Smooth muscle cell (in vitro differentiated cells): ENCODE data around the gene CCDC27. TPM values are rescaled to one million over a fixed set of nuclear protein-coding genes. Genes with fewer than 3 reads are reported as not detected.

Source experiments
- DNase-seq: peaks from one replicate; lab custom pipeline; 2025; ENCODE audit not compliant: unreplicated experiment; lab: John Stamatoyannopoulos, UW
- H2AFZ ChIP-seq: fragments of 200-600 bp; sonication (generic); 2 replicates; pipeline ENCODE4 v1.6.0; 2016; ENCODE audit warnings: antibody characterized with exemption, low read depth, mild to moderate bottlenecking
- H3F3A ChIP-seq: fragments of 200-600 bp; sonication (generic); 2 replicates; pipeline ENCODE4 v1.6.0; 2017; ENCODE audit warnings: antibody characterized with exemption, low read depth
- H3K27ac ChIP-seq: fragments of 200-600 bp; sonication (generic); 2 replicates; pipeline ENCODE4 v1.5.1; 2016; ENCODE audit warnings: low read depth, mild to moderate bottlenecking
- H3K27me3 ChIP-seq: fragments of 200-600 bp; sonication (generic); 2 replicates; pipeline ENCODE4 v1.6.1; 2016; ENCODE audit warnings: low read depth, mild to moderate bottlenecking
- H3K36me3 ChIP-seq: fragments of 200-600 bp; sonication (generic); 2 replicates; pipeline ENCODE4 v1.5.1; 2016; ENCODE audit warnings: low read depth
- H3K4me1 ChIP-seq: fragments of 200-600 bp; sonication (generic); 2 replicates; pipeline ENCODE4 v1.5.1; 2016; ENCODE audit warnings: low read depth
- H3K4me2 ChIP-seq: fragments of 200-600 bp; sonication (generic); 2 replicates; pipeline ENCODE4 v1.6.0; 2016; ENCODE audit warnings: mild to moderate bottlenecking
- H3K4me3 ChIP-seq: fragments of 200-600 bp; sonication (generic); 2 replicates; pipeline ENCODE4 v1.5.1; 2016; ENCODE audit warnings: mild to moderate bottlenecking
- H3K79me2 ChIP-seq: fragments of 200-600 bp; sonication (generic); 2 replicates; pipeline ENCODE4 v1.6.0; 2016; ENCODE audit warnings: low read depth, mild to moderate bottlenecking
- H3K9ac ChIP-seq: fragments of 200-600 bp; sonication (generic); 2 replicates; pipeline ENCODE4 v1.6.0; 2016; ENCODE audit warnings: low read depth
- H3K9me3 ChIP-seq: fragments of 200-600 bp; sonication (generic); replicated peaks from 2 replicates; pipeline ENCODE4 v1.5.1; 2016; ENCODE audit warnings: low read depth
- H4K20me1 ChIP-seq: fragments of 200-600 bp; sonication (generic); 2 replicates; pipeline ENCODE4 v1.6.0; 2016; ENCODE audit warnings: low read depth
- CTCF ChIP-seq: fragments of 200-600 bp; sonication (generic); IDR thresholded peaks from 2 replicates; pipeline ENCODE4 v1.5.1; 2017; ENCODE audit warnings: borderline replicate concordance, mild to moderate bottlenecking, antibody characterized with exemption; ENCODE audit not compliant: insufficient read depth, poor library complexity, severe bottlenecking
- WGBS: methylation state at CpG from one replicate; pipeline ENCODE4 v1.1.7; 2016; ENCODE audit warnings: low lambda C conversion rate; 5-methylcytosine and 5-hydroxymethylcytosine counted together
- polyA plus RNA-seq: library from polyadenylated mRNA; unstranded; fragments of >200 nt; fragmentation: Nextera tagmentation; extraction: Ambion mirVana; gene quantifications from 2 replicates; pipeline ENCODE4 v1.2.1, GENCODE V29; 2016
- total RNA-seq: library from RNA; depleted of rRNA; stranded (reverse); fragments of >200 nt; gene quantifications from 2 replicates; pipeline ENCODE4 v1.2.3, GENCODE V29; 2014

CCDC27 gene
- total and polyA plus RNA-seq, 2 experiments from 2014 or later: not detected

GRCh38 chr1:3767328-3767925 lies 15.2 kb downstream of the CCDC27 start:
- no peak for DNase-seq
- H3K4me3 ChIP-seq: no peak overlapping the region
- no peak overlapping the region for H2AFZ ChIP-seq
- no peak for TF ChIP-seq CTCF
- no peak overlapping the region for H3K4me2 ChIP-seq
- no peaks in the 10 kb centered on the region for H3F3A ChIP-seq
- no peaks in the 10 kb centered on the region for H3K79me2 ChIP-seq
- H3K36me3 ChIP-seq: no peaks in the 10 kb centered on the region
- H3K27ac ChIP-seq: no peak overlapping the region
- H3K9ac ChIP-seq: no peak overlapping the region
- no peaks in the 10 kb centered on the region for H3K9me3 ChIP-seq
- H4K20me1 ChIP-seq: no peaks in the 10 kb centered on the region
- no peaks in the 10 kb centered on the region for H3K27me3 ChIP-seq
- WGBS: 88% methylated on average over 17 of the region's 17 CpGs
- peaks cover 2% of the 10 kb centered on the region for H3K4me1 ChIP-seq

GRCh38 chr1:3768811-3769390 lies 16.7 kb downstream of the CCDC27 start:
- Histone ChIP-seq H3K4me2 (no peak overlapping the region), H4K20me1 (no peaks in the 10 kb centered on the region), H3K4me1 (peaks cover 2% of the 10 kb centered on the region), H3K36me3 (no peaks in the 10 kb centered on the region), H3F3A (peaks cover 3% of the 10 kb centered on the region), H3K9me3 (no peaks in the 10 kb centered on the region), H3K27ac (no peak overlapping the region), H3K27me3 (no peaks in the 10 kb centered on the region), H3K9ac (no peak overlapping the region), H3K4me3 (no peak overlapping the region), H2AFZ (no peak overlapping the region), H3K79me2 (no peaks in the 10 kb centered on the region)
- no peak for TF ChIP-seq CTCF
- no peak for DNase-seq
- WGBS: 95% methylated on average over 22 of the region's 22 CpGs

GRCh38 chr1:3770047-3770765 lies 18.0 kb downstream of the CCDC27 start:
- H3K9ac ChIP-seq: no peak overlapping the region

More at GRCh38 chr1:3770047-3770765, 18.0 kb downstream of the CCDC27 start:
- Histone ChIP-seq H3F3A (peaks cover 3% of the 10 kb centered on the region), H3K4me2 (no peak overlapping the region), H3K4me1 (peaks cover 8% of the 10 kb centered on the region), H4K20me1 (no peaks in the 10 kb centered on the region), H3K27me3 (no peaks in the 10 kb centered on the region), H3K79me2 (no peaks in the 10 kb centered on the region), H2AFZ (no peak overlapping the region), H3K36me3 (no peaks in the 10 kb centered on the region), H3K27ac (no peak overlapping the region), H3K4me3 (no peak overlapping the region), H3K9me3 (no peaks in the 10 kb centered on the region)
- no peak for TF ChIP-seq CTCF
- no peak for DNase-seq
- WGBS: 91% methylated on average over 16 of the region's 16 CpGs
